Stimulated activated CD4-positive, alpha-beta T cell treated with anti-CD3 and anti-CD28 coated beads, Interleukin-15, amount 100 ng/mL, for 1 hour (primary cell): ENCODE results near the gene CTTNBP2.

Experiments used
- DNase-seq, 2 donors: peaks; one replicate each; pipeline ENCODE4 v3.0.0-alpha.2; 2020; ENCODE audit warnings: low read depth in 1 of 2, low spot score in 1 of 2

The CTTNBP2 gene

GRCh38 chr7:117705630-117706029 is 167.6 kb downstream of the CTTNBP2 start:
- DNase-seq: no peak

GRCh38 chr7:117704063-117704462 is 169.2 kb downstream of the CTTNBP2 start:
- no peak for DNase-seq

GRCh38 chr7:117698018-117698417 is 175.2 kb downstream of the CTTNBP2 start:
- DNase-seq: no peak

- no peak for DNase-seq
Measured at GRCh38 chr7:117692338-117692737, 180.9 kb downstream of the CTTNBP2 start.

- DNase-seq: no peak
Measured at GRCh38 chr7:117690147-117690546, 183.1 kb downstream of the CTTNBP2 start.

GRCh38 chr7:117689406-117689805 is 183.8 kb downstream of the CTTNBP2 start:
- DNase-seq: no peak

GRCh38 chr7:117688126-117688525 is 185.1 kb downstream of the CTTNBP2 start:
- no peak for DNase-seq

GRCh38 chr7:117686311-117686935 is 186.8 kb downstream of the CTTNBP2 start:
- no peak for DNase-seq

- no peak for DNase-seq
Measured at GRCh38 chr7:117685795-117686194, 187.4 kb downstream of the CTTNBP2 start.

- DNase-seq: no peak
Measured at GRCh38 chr7:117683430-117684175, 189.6 kb downstream of the CTTNBP2 start.

- no peak for DNase-seq
Measured at GRCh38 chr7:117682681-117683385, 190.4 kb downstream of the CTTNBP2 start.

- no peak for DNase-seq
Measured at GRCh38 chr7:117679120-117679519, 194.1 kb downstream of the CTTNBP2 start.

GRCh38 chr7:117675497-117676435 is 197.5 kb downstream of the CTTNBP2 start:
- DNase-seq: no peak

GRCh38 chr7:117674617-117675016 is 198.6 kb downstream of the CTTNBP2 start:
- no peak for DNase-seq

- no peak for DNase-seq
Measured at GRCh38 chr7:117673839-117674238, 199.4 kb downstream of the CTTNBP2 start.

- no peak for DNase-seq
Measured at GRCh38 chr7:117673367-117673766, 199.9 kb downstream of the CTTNBP2 start.

GRCh38 chr7:117672453-117672852 is 200.8 kb downstream of the CTTNBP2 start:
- DNase-seq: no peak

- DNase-seq: no peak
Measured at GRCh38 chr7:117669818-117670217, 203.4 kb downstream of the CTTNBP2 start.

- no peak for DNase-seq
Measured at GRCh38 chr7:117667456-117667855, 205.8 kb downstream of the CTTNBP2 start.

- no peak for DNase-seq
Measured at GRCh38 chr7:117666689-117667088, 206.6 kb downstream of the CTTNBP2 start.

GRCh38 chr7:117666031-117666430 is 207.2 kb downstream of the CTTNBP2 start:
- DNase-seq: no peak
